K562 (cell line): ENCODE measurements around the gene LRMDA. TPM values are rescaled to one million over a fixed set of nuclear protein-coding genes. Genes with fewer than 3 reads are reported as not detected.

ENCODE experiments used
- BACH1 ChIP-seq: fragments of 200-800 bp; sonication (Bioruptor generic); IDR thresholded peaks from 2 replicates; pipeline ENCODE4 v1.6.1; 2016; ENCODE audit warnings: missing genetic modification characterization, missing compliant biosample characterization
- CHAMP1 ChIP-seq: fragments of 450-650 bp; IDR thresholded peaks from 2 replicates; pipeline ENCODE4 v1.6.1; 2016; ENCODE audit warnings: mild to moderate bottlenecking
- COPS2 ChIP-seq: fragments of 450-650 bp; conservative IDR thresholded peaks from 2 replicates; pipeline ENCODE4 v1.6.1; 2016; ENCODE audit warnings: mild to moderate bottlenecking, moderate library complexity
- EGR1 ChIP-seq: fragments of 450-650 bp; conservative IDR thresholded peaks from 2 replicates; pipeline ENCODE4 v1.6.1; 2017; ENCODE audit warnings: mild to moderate bottlenecking
- ESRRB ChIP-seq: fragments of 250-450 bp; sonication (Bioruptor Pico); IDR thresholded peaks from 2 replicates; pipeline ENCODE4 v1.5.0; 2020; ENCODE audit warnings: mild to moderate bottlenecking, moderate library complexity, borderline replicate concordance
- FOSL1 ChIP-seq: fragments of 200-800 bp; sonication (Bioruptor generic); conservative IDR thresholded peaks from 2 replicates; pipeline ENCODE4 v1.6.1; 2016; ENCODE audit warnings: missing genetic modification characterization, missing compliant biosample characterization
- LCOR ChIP-seq: sonication (generic); formaldehyde crosslinking; IDR thresholded peaks from 2 replicates; pipeline ENCODE4 v1.8.0; 2022; ENCODE audit warnings: mild to moderate bottlenecking, missing genetic modification reagents
- MIER1 ChIP-seq: fragments of 450-650 bp; IDR thresholded peaks from 2 replicates; pipeline ENCODE4 v1.6.1; 2016; ENCODE audit warnings: antibody characterized with exemption, mild to moderate bottlenecking, low read depth
- NFE2L1 ChIP-seq: fragments of 450-650 bp; IDR thresholded peaks from 2 replicates; pipeline ENCODE4 v1.6.1; 2016; ENCODE audit warnings: missing genetic modification characterization, low read depth, mild to moderate bottlenecking, missing compliant biosample characterization, moderate library complexity, borderline replicate concordance
- NR1H2 ChIP-seq: sonication (generic); formaldehyde crosslinking; IDR thresholded peaks from 2 replicates; pipeline ENCODE4 v1.4.0; 2020; ENCODE audit warnings: mild to moderate bottlenecking, missing genetic modification reagents
- NR3C1 ChIP-seq: sonication (generic); formaldehyde crosslinking; IDR thresholded peaks from 2 replicates; pipeline ENCODE4 v1.8.1; 2022; ENCODE audit warnings: missing genetic modification reagents
- PHF21A ChIP-seq: fragments of 450-650 bp; IDR thresholded peaks from 2 replicates; pipeline ENCODE4 v1.6.1; 2017; ENCODE audit warnings: low read depth, borderline replicate concordance
- PREB ChIP-seq: sonication (generic); formaldehyde crosslinking; IDR thresholded peaks from 2 replicates; pipeline ENCODE4 v1.8.1; 2023; ENCODE audit warnings: mild to moderate bottlenecking, missing genetic modification reagents
- RB1 ChIP-seq: fragments of 450-650 bp; IDR thresholded peaks from 2 replicates; pipeline ENCODE4 v1.6.1; 2017; ENCODE audit warnings: low read depth, mild to moderate bottlenecking
- RBM39 ChIP-seq: fragments of 200-400 bp; formaldehyde crosslinking; optimal IDR thresholded peaks from 2 replicates; pipeline ENCODE3; 2018; ENCODE audit warnings: low read depth, low read length
- TEAD4 ChIP-seq, 2 experiments: sonication (generic) in 1 of 2; formaldehyde crosslinking in 1 of 2; IDR thresholded peaks; 2 replicates each; pipeline versions ENCODE4 v1.6.1 to v1.8.0; 2012 to 2022; ENCODE audit warnings: borderline replicate concordance in 1 of 2, inconsistent platforms in 1 of 2, low read length in 1 of 2, mild to moderate bottlenecking in 1 of 2, missing genetic modification reagents in 1 of 2
- THAP12 ChIP-seq: fragments of 250-450 bp; sonication (Bioruptor Pico); IDR thresholded peaks from 2 replicates; pipeline ENCODE4 v1.9.0; 2021; ENCODE audit warnings: mild to moderate bottlenecking, inconsistent platforms
- VEZF1 ChIP-seq: fragments of 200-800 bp; sonication (Bioruptor generic); IDR thresholded peaks from 2 replicates; pipeline ENCODE4 v1.6.1; 2017; ENCODE audit warnings: missing genetic modification characterization, missing compliant biosample characterization
- YY1 ChIP-seq, 3 experiments: IDR thresholded peaks; 2 replicates each; pipeline ENCODE4 v1.6.1; 2011; ENCODE audit warnings: low read length in 2 of 3, mild to moderate bottlenecking in 2 of 3, moderate library complexity in 2 of 3, borderline replicate concordance in 1 of 3, control low read depth in 1 of 3, low read depth in 1 of 3; ENCODE audit not compliant: insufficient read depth in 3 of 3, insufficient replicate concordance in 2 of 3, control insufficient read depth in 1 of 3, insufficient read length in 1 of 3; ENCODE audit errors: extremely low read depth in 1 of 3
- ZNF24 ChIP-seq: fragments of 450-650 bp; IDR thresholded peaks from 2 replicates; pipeline ENCODE4 v1.6.1; 2016
- ZNF354B ChIP-seq: fragments of 250-450 bp; sonication (Bioruptor Pico); IDR thresholded peaks from 2 replicates; pipeline ENCODE4 v1.4.0; 2020
- polyA plus RNA-seq, 8 experiments: library from polyadenylated mRNA; depleted of rRNA in 4 of 8; stranded (reverse) in 5 of 8; unstranded in 3 of 8; fragments of >200 nt; fragmentation: Nextera tagmentation in 2 of 8; fragmentation: Illumina TruSeq in 1 of 8; extraction: Ambion mirVana in 2 of 8; extraction: Trizol in 1 of 8; gene quantifications; 2 replicates each; pipeline versions ENCODE4 v1.2.1 to v1.2.3, GENCODE V29; 2011 to 2014; ENCODE audit warnings: inconsistent platforms in 1 of 8, missing spikeins in 1 of 8
- total RNA-seq, 7 experiments: library from RNA; depleted of rRNA in 6 of 7; stranded (reverse); fragments of >200 nt in 6 of 7; fragmentation: Illumina TruSeq in 2 of 7; extraction: Trizol in 2 of 7; gene quantifications; 2 replicates each; pipeline versions ENCODE4 v1.2.1 to v1.2.3, GENCODE V29; 2011 to 2021; ENCODE audit warnings: low replicate concordance in 1 of 7

LRMDA gene
- total and polyA plus RNA-seq, 9 of the 15 experiments (the other 6 are each of a cell fraction or from before 2014, with no cell fraction given): 0.25 TPM; not detected in 8

- TF ChIP-seq RB1 (no peak), PREB (CRISPR knock-in tag) (no peak), CHAMP1 (no peak), EGR1 (0 out of 2 replicates have a peak, but pooled peaks have one; percentile 18), MIER1 (no peak), YY1 (IDR thresholded peaks at IDR 0.05; ENCODE audit: borderline replicate concordance in 1 of 3, control insufficient read depth in 1 of 3, extremely low read depth in 1 of 3, insufficient read depth in 3 of 3, insufficient read length in 1 of 3, insufficient replicate concordance in 2 of 3, low read depth in 1 of 3, low read length in 2 of 3) (no peak), ESRRB (CRISPR knock-in tag) (no peak), NFE2L1 (tag) (no peak), NR3C1 (no peak), ZNF24 (no peak), NR1H2 (CRISPR knock-in tag) (no peak), VEZF1 (CRISPR knock-in tag) (peak; percentile 18; the same call in 1 of the 2 replicates), COPS2 (no peak), LCOR (CRISPR knock-in tag) (no peak), TEAD4 (IDR thresholded peaks at IDR 0.05; ENCODE audit: low read length) (no peak), TEAD4 (CRISPR knock-in tag; IDR thresholded peaks at IDR 0.05; ENCODE audit: borderline replicate concordance) (no peak), RBM39 (no peak), ZNF354B (CRISPR knock-in tag) (no peak), THAP12 (CRISPR knock-in tag) (no peak), FOSL1 (tag) (peak; percentile 32; the same call in 1 of the 2 replicates), BACH1 (no peak), PHF21A (no peak)
These were observed 343.5 kb downstream of the LRMDA start (continued) for GRCh38 chr10:75774783-75775490.
